ENCODE results near the gene RGS9. TPM values are rescaled to one million over a fixed set of nuclear protein-coding genes. Genes with fewer than 3 reads are reported as not detected.

Gene RGS9
- total RNA-seq, 1 donor from 2014 or later: 2.7 TPM

DNA sequence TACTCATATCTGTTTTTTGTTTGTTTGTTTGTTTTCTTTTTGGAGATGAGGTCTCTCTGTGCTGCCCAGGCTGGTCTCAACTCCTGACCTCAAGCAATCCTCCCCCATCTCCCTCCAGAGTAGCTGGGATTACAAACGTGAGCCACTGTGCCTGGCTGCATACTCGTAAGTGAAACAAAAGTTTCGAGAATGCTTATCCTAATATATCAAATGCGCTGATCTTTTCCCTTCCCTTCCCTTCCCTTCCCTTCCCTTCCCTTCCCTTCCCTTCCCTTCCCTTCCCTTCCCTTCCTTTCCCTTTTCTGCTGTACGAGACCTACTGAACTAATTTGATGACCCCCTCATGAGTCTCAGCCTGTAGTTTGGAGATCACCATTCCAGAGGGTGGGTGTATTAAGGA is 122.1 kb downstream of the RGS9 start:
- DNase-seq (ENCODE audit: low read depth): no peak

DNA sequence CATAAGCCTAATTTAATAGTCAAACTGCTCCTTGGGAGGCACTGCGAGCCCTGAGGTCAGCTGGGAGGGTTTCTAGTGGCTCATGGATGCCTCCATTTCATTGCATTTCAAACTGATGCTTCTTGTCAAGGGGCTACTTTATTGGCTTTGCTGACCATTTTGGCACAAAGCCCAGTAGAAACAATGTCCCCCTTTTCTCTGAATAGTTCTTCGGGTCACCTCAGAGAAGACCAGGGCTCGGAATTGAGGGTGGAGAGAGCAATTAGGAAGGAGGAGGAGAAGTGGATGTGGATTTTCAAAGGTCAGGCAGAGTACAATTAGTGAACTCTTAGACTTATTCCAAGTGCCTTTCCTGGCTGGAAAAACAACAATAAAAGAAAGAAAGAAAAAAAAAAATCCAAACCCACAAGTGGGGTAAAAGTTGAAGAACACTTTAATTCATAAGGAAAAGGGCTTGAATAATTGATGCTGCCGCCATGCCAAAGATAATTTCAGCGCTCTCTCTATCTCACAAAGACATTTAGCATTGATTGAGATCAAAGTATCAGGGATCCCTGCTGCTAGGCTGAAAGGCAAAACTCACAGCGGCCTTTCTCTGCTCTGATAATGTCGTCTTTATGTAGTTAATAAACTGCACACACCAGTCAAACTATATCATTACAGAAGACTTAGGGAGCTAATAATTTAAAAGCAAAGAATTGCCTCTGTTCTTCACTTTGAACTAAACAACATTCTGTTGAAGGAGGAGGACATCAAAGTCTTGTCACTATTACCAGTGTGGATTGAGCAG is 122.7 kb downstream of the RGS9 start:
- no peak for DNase-seq (ENCODE audit: low read depth)

DNA sequence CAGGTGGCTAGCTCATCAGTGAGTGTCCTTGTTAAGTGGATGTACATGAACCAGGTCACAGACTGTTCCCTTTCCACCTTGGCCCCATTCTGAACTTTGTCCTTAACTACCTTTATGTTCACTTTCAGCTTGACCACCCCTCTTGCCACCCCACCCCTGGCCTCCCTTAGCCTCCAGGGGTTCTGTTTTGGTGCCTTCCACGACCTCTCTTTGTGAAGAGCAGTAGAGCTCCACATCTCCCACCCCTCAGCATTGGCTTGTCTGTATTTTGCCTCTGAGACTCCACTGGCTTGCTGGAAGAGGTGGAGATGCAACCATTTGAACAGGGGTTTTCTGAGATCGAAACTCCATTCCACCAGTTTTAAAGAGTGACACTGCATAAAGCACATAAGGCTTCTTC is 123.5 kb downstream of the RGS9 start:
- no peak for DNase-seq (ENCODE audit: low read depth)

DNA sequence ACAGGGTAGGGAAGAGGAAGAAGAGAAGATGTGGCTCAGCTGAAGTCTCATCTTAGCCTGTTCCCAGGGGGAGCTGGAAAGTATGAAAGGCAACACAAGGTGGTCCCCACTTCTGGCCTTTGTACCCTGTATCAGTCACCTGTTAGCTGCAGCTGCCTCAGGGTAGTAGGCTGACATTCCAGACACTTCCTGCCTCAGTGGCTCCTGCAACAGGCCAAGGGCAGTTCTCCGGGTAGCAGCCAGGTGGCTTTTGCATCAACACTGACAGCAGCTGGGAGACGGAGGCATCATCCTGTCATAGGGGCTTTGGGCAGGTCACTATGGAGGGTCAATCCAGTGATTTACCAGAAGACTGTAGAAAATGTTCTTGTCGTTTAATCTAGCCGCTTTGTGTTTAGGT is 124.0 kb downstream of the RGS9 start:
- DNase-seq (ENCODE audit: low read depth): no peak

DNA sequence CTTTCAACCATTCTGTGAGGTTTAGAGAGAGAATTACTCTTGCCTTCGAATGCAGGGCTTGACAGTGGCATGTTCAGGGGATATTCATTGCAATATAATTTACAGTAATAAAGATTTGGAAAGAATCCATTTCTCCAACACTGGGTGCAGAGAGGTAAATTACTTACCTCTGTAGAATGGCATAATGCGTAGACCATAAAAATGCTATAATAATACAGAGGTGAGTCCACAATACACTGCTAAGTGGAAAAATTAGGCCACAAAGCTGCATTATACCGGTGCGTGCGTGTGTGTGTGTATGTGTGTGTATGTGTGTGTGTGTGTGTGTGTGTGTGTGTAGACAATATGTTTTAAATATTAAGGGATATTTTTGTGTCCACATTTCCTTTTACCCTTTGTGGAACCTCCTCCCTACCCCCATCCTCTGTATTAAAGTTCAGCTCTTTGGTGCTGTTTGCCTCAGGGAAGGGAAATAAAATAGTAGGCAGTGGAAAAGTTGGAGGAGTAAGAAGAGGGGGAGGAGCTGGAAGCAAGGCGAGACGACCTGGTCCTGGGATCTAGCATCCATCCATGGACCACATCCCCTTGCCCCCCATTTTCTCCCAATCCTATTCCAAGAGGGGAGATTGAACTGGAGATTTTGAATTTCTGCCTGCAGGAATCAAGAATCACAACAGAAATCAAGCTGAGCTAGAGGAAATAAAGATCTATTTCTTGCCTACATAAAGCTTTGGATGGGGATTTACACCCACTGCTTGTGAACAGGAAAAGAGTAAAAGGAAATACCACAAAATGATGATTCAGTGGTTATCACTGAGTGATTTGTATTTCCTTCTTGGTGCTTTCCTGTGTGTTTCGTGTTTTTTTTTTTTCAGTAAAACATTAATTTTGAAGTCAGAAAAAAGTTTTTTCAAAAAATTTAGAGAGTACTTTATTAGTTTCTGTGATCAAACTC is 124.8 kb downstream of the RGS9 start:
- DNase-seq (ENCODE audit: low read depth): peak; percentile 55

DNA sequence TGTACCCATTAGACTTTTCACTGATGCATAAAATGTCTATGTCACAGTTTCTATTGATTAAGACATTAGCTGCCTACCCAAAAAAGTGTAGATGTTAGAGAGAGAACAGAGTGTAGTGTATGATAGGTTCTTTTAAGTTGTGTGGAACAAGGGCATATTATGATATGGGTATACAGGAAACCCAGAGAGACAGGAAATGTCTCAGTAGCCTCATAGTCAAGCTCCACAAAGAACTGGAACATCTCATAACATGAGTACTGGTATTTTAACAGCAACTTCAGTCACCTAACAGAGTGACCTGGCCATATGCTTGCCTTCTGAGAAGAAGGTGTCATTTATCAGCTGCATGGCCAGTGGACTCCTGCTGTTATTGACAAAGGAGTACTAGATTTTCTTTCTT is 128.1 kb downstream of the RGS9 start:
- DNase-seq (ENCODE audit: low read depth): no peak

DNA sequence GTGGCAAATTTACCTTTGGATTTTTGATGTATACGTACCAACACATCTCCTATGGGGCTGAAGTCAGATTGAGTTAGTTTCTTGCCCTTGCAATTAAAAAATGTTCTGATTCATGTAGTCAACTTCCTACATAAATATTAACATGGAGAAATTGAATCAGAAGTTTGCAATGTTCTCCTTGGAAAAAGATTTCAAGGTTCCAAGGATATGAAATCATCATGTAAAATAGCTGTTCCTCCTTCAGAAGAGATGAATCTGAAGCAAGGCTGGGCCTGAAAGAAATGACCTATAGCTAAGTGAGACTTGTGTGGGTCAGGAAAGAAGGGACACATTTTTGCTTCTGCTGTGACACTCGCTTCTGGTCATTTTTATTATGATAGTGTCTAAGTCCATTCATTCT is 131.7 kb downstream of the RGS9 start:
- DNase-seq (ENCODE audit: low read depth): no peak

DNA sequence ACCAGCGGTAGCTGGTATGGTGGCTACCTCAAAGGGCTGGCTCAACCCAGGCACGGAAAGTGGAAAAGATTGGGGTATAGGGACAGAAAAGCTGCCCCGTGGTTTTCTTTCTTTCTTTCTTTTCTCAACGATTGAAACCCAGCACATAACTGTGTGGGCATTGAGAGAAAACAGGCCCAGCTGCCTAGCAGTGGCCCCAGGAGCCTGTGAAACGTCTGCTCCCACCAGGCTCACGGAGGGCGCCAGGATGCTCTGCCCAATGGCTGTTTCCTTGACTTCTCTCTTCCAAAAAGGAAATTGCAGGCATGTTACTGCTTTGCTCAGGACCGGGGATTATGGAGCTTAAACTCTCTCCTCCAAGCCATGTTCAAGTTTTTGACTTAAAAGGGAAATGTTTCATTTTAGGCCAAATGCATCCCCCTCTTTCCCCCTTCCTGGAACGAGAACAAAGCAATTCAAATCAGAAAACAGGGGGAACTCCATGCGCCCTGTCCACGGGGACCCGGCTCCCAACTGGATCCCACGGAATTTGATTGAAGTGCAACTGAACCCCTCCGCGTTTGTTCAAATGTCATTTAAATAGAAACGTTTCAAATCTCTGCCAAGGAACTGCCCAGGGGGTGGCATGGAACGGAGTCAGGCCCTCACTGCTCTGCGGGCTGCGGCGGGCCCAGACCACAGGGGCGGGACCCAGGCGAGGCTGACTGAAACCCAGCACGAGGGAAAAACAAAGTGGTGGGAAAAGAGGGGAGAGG is 133.5 kb downstream of the RGS9 start:
- DNase-seq (ENCODE audit: low read depth): no peak

DNA sequence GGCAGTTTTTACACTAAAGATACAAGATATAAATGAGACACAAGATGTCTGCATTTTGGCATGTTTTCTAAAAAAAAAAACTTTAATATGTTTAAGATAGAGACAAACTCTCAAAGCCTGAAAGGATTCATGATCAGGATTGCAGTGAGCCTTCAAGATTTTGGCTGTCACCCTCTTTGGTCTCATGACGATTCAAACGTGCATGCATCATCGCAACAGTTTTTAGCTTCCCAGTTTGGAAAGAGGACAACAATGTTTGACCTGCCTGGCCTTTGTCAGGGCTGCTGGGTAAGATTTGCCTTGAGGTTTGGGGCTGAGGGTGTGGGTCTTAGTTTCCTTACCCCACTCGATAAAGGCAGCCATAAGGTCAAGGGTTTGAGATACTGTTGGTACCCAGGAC is 134.1 kb downstream of the RGS9 start:
- no peak for DNase-seq (ENCODE audit: low read depth)

Other genes with a start within 250 kb of the RGS9 start
- 1.4 and 7.6 TPM in 2 replicates for gene LRRC37A3, start 217.9 kb upstream of the RGS9 start, total RNA-seq
- gene GNA13, start 80.6 kb upstream of the RGS9 start, total RNA-seq: 87.2 and 115 TPM in 2 replicates